GM12801 (cell line): ENCODE measurements around the gene TTC8.

Source experiments
- TF ChIP-seq, protein P1 (sequence below): IDR thresholded peaks from one replicate; pipeline ENCODE4 v1.5.1; 2011; ENCODE audit warnings: control low read depth; ENCODE audit not compliant: insufficient read length; ENCODE audit errors: extremely low read depth

The TTC8 gene

DNA sequence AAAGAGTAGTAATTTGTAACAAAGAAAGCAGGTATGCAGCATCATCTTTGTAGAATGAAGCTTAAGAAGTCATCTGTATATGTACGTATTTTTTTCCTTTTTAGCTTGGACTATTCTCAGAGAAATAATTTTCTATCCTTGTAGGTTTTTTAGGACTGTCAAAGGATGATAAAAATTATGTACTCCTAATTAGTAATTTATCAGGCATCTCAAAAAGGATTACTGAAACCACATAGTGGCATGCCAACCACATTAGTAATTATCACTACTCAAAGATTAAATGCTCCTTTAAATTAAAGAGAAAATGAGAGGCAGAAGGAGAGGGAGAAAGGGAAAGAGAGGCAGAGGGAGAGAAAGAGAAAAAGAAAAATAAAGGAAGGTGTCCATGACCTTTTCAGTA lies 17.3 kb downstream of the TTC8 start:
- TF ChIP-seq, protein P1, sequence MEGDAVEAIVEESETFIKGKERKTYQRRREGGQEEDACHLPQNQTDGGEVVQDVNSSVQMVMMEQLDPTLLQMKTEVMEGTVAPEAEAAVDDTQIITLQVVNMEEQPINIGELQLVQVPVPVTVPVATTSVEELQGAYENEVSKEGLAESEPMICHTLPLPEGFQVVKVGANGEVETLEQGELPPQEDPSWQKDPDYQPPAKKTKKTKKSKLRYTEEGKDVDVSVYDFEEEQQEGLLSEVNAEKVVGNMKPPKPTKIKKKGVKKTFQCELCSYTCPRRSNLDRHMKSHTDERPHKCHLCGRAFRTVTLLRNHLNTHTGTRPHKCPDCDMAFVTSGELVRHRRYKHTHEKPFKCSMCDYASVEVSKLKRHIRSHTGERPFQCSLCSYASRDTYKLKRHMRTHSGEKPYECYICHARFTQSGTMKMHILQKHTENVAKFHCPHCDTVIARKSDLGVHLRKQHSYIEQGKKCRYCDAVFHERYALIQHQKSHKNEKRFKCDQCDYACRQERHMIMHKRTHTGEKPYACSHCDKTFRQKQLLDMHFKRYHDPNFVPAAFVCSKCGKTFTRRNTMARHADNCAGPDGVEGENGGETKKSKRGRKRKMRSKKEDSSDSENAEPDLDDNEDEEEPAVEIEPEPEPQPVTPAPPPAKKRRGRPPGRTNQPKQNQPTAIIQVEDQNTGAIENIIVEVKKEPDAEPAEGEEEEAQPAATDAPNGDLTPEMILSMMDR: no peak

DNA sequence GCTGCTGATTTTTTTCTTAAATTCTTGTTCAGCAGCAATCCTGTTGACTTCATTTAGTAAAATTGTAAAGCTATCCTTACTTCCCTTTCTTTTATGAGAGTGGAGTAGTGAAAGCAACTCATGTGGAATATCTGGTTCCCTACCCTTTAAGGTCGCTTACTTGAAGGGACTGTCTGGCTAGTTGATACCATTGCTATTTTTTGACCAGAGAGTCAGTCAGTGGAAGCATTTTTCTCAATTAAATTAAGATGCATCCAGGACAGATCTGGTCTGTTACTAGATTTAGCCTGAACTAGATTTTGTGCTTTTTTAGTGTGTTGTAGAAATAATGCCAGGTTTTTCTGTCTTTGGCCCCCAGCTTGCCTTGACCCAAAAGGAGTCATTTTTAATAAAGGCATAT lies 18.0 kb downstream of the TTC8 start:
- TF ChIP-seq, protein P1: no peak

DNA sequence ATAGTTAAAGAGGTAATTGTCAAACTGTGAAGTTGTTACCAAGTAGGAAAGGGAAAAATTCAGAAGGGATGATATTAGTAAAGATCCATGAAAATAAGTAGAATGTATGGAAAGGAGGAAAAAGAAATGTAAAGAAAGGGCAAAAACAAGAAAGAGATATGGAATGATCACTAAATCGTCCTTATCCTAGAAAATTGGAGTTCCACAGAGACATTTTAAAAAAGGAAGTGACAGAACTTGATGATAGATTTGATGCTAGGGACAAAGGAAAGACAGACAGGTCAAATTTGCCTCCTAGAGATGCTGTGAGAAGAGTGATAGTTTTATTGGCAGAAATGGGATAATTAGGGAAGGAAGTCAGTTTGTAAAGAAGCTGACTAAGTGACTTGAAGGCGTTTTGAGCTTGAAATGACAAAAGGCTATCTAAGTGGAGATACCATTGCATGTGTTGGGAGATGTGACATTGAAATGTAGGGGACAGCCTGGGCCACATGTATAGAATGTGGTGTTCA lies 20.6 kb downstream of the TTC8 start:
- TF ChIP-seq, protein P1: no peak

GRCh38 chr14:88848571-88848970 lies 24.1 kb downstream of the TTC8 start:
- TF ChIP-seq, protein P1: no peak

DNA sequence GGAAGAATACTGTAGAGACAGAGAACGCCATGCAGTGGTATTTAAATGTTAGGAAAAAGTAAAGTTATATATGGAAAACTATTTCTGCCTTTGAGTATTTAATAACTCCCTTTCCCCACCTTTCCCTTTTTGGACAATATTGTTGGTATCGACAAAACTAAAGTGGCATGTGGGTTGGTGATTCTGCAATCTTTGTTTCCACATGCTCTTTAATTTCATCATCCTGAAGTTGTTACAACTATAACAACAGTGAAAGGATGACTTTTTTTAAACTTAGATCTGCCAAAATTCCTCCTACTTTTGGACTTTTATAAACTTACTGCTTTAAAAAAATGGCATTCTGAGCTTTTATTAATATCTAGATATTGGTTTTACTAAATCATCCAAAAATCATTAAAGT lies 25.3 kb downstream of the TTC8 start:
- TF ChIP-seq, protein P1: no peak

DNA sequence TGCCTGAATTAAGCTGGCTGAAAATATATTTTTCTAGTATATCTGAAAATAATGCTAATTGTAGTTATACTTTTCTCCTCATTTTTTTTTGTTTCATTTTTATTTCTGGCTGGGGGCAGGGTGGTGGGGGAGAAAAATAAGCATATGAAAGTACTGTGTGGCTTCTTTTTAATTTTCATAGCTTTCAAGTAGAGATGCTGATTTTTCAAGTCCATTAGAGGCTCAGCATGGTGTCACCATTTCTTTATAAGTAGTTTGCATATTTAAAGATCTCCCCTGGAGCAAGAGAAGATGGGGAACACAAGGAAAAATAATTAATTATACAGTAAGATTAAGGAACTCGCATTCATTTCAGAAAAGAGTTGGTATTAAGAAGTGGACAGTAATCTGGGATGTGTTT lies 27.1 kb downstream of the TTC8 start:
- TF ChIP-seq, protein P1: no peak

DNA sequence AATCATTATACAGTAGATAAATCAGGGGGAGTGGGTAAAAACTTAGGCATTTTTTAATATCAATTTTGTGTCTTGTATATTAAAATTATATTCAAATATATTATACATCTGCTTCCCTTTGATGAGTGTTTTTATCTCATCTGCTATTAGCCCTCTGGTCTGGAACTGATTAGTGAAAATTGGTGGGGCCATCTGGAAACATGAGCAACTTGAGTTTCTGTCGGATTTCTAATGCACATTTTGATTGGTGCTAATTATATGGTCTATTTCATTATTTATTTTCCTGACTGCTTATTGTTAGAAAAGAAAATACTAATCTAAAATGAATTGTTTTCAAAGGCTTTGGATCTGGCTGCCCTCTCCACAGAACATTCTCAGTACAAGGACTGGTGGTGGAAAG lies 28.2 kb downstream of the TTC8 start:
- TF ChIP-seq, protein P1: no peak

DNA sequence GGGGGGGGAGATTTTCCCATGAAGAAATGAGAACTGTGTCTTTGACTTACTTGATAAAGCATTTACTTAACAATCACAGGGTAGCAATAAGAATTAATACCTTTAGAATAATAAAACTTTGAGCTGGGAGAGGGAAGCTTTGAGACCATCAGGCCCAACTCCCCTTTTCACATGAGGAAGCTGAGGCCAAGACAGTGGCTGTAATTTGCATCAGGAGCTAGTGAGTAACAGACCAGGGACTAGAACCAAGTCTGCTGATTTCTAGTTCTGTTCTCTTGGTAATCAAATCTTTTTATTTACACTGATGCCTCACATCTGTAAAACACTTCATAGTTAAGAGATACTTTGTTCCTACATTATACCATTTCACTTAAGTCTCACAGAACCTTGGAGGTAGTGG lies 28.7 kb downstream of the TTC8 start:
- TF ChIP-seq, protein P1: no peak
